Astrocyte of the cerebellum (primary cell): ENCODE measurements around the gene RAPH1.

Source experiments
- DNase-seq: peaks from one replicate; pipeline ENCODE4 v3.0.0-alpha.2; 2011; ENCODE audit warnings: low read depth
- H3K4me3 ChIP-seq: 2 replicates; pipeline ENCODE4 v1.5.1; 2011; ENCODE audit warnings: mild to moderate bottlenecking, low read depth, low read length, moderate library complexity
- CTCF ChIP-seq: IDR thresholded peaks from 2 replicates; pipeline ENCODE4 v1.5.1; 2012; ENCODE audit warnings: low read length, low read depth, moderate library complexity, mild to moderate bottlenecking; ENCODE audit errors: missing control alignments
- in situ Hi-C: cut with HindIII; loops from 2 replicates; pipeline ENCODE4 v1.10.0; 2017; ENCODE audit warnings: low sequenced_read_pairs

RAPH1 gene

GRCh38 chr2:203455209-203455608, 79.9 kb downstream of the RAPH1 start:
- no peak for DNase-seq
- in situ Hi-C loops, result no loop called here
- H3K4me3 ChIP-seq, result no peak overlapping the region
- no peak for TF ChIP-seq CTCF

GRCh38 chr2:203453858-203454451, 81.1 kb downstream of the RAPH1 start:
- peak; percentile 70 for TF ChIP-seq CTCF
- DNase-seq, result peak; percentile 55
- H3K4me3 ChIP-seq, result no peak overlapping the region
- in situ Hi-C loops, result no loop called here

- in situ Hi-C loops, result no loop called here
- DNase-seq, result no peak
- TF ChIP-seq CTCF, result no peak
These were observed 83.4 kb downstream of the RAPH1 start for GRCh38 chr2:203451689-203452088.

GRCh38 chr2:203451011-203451410, 84.1 kb downstream of the RAPH1 start:
- DNase-seq, result no peak
- TF ChIP-seq CTCF, result no peak
- H3K4me3 ChIP-seq, result no peak overlapping the region
- in situ Hi-C loops, result no loop called here

More at GRCh38 chr2:203451689-203452088, 83.4 kb downstream of the RAPH1 start:
- H3K4me3 ChIP-seq, result no peak overlapping the region

GRCh38 chr2:203450561-203450960, 84.5 kb downstream of the RAPH1 start:
- in situ Hi-C loops, result no loop called here
- no peak for DNase-seq
- H3K4me3 ChIP-seq, result no peak overlapping the region
- TF ChIP-seq CTCF, result no peak

- no peak for TF ChIP-seq CTCF
- in situ Hi-C loops, result no loop called here
- DNase-seq, result no peak
- no peak overlapping the region for H3K4me3 ChIP-seq
These were observed 88.3 kb downstream of the RAPH1 start for GRCh38 chr2:203446780-203447179.
